Astrocyte (in vitro differentiated cells and primary cell): ENCODE data around the gene CAPZB. TPM values are rescaled to one million over a fixed set of nuclear protein-coding genes. Genes with fewer than 3 reads are reported as not detected.

Source experiments
- DNase-seq: peaks from one replicate; pipeline ENCODE4 v3.0.0-alpha.2; 2010; ENCODE audit warnings: low read depth
- FAIRE-seq: peaks from 2 replicates; lab custom pipeline; 2011; peaks lifted over from hg19 to GRCh38; lab: Jason Lieb, UNC
- H2AFZ ChIP-seq: 2 replicates; pipeline ENCODE4 v1.6.0; 2012; ENCODE audit warnings: low read depth, low read length, inconsistent platforms
- H3K27ac ChIP-seq: 2 replicates; pipeline ENCODE4 v1.5.1; 2011; ENCODE audit warnings: low read depth, low read length, inconsistent platforms
- H3K27me3 ChIP-seq: 2 replicates; pipeline ENCODE4 v1.6.0; 2011; ENCODE audit warnings: low read length, inconsistent platforms; ENCODE audit not compliant: insufficient read depth
- H3K36me3 ChIP-seq: 2 replicates; pipeline ENCODE4 v1.5.1; 2011; ENCODE audit warnings: low read length, inconsistent platforms; ENCODE audit not compliant: insufficient read depth
- H3K4me1 ChIP-seq: 2 replicates; pipeline ENCODE4 v1.5.1; 2011; ENCODE audit warnings: low read length, inconsistent platforms; ENCODE audit not compliant: insufficient read depth
- H3K4me2 ChIP-seq: 2 replicates; pipeline ENCODE4 v1.6.0; 2012; ENCODE audit warnings: low read length, inconsistent platforms
- H3K4me3 ChIP-seq: 2 replicates; pipeline ENCODE4 v1.5.1; 2011; ENCODE audit warnings: low read depth, mild to moderate bottlenecking, low read length, inconsistent platforms; ENCODE audit not compliant: insufficient read depth
- H3K79me2 ChIP-seq: 2 replicates; pipeline ENCODE4 v1.6.0; 2012; ENCODE audit warnings: mild to moderate bottlenecking, low read length, inconsistent platforms; ENCODE audit not compliant: insufficient read depth
- H3K9ac ChIP-seq: 2 replicates; pipeline ENCODE4 v1.6.0; 2012; ENCODE audit warnings: mild to moderate bottlenecking, low read length, inconsistent platforms
- H3K9me3 ChIP-seq: 2 replicates; pipeline ENCODE4 v1.5.1; 2012; ENCODE audit warnings: low read depth, mild to moderate bottlenecking, low read length, inconsistent platforms; ENCODE audit not compliant: insufficient read depth
- H4K20me1 ChIP-seq: 2 replicates; pipeline ENCODE4 v1.6.0; 2012; ENCODE audit warnings: low read length, inconsistent platforms; ENCODE audit not compliant: insufficient read depth
- H3K27ac Mint-ChIP-seq: one replicate; pipeline ENCODE4 v1.8.0; 2021; ENCODE audit warnings: mild to moderate bottlenecking, mixed read lengths; ENCODE audit not compliant: unreplicated experiment
- H3K27me3 Mint-ChIP-seq: one replicate; pipeline ENCODE4 v1.8.0; 2021; ENCODE audit warnings: low read depth, mixed read lengths; ENCODE audit not compliant: unreplicated experiment
- H3K36me3 Mint-ChIP-seq: one replicate; pipeline ENCODE4 v1.8.0; 2021; ENCODE audit warnings: low read depth, mixed read lengths; ENCODE audit not compliant: unreplicated experiment
- H3K4me1 Mint-ChIP-seq: one replicate; pipeline ENCODE4 v1.8.0; 2021; ENCODE audit warnings: low read depth, mixed read lengths; ENCODE audit not compliant: unreplicated experiment
- H3K4me3 Mint-ChIP-seq: one replicate; pipeline ENCODE4 v1.8.0; 2021; ENCODE audit warnings: mild to moderate bottlenecking, moderate library complexity, mixed read lengths; ENCODE audit not compliant: unreplicated experiment
- H3K9me3 Mint-ChIP-seq: one replicate; pipeline ENCODE4 v1.8.0; 2021; ENCODE audit warnings: mild to moderate bottlenecking, mixed read lengths; ENCODE audit not compliant: unreplicated experiment
- EZH2 ChIP-seq: IDR thresholded peaks from 2 replicates; pipeline ENCODE4 v1.6.1; 2012; ENCODE audit warnings: mild to moderate bottlenecking, low read length, inconsistent platforms; ENCODE audit not compliant: insufficient read depth
- total RNA-seq: library from RNA; stranded (reverse); gene quantifications from 2 replicates; pipeline ENCODE4 v1.2.1, GENCODE V29; 2021
- TF ChIP-seq, protein P1 (sequence below): IDR thresholded peaks from 2 replicates; pipeline ENCODE4 v1.5.1; 2011; ENCODE audit warnings: low read depth, mild to moderate bottlenecking, inconsistent platforms, low read length, moderate library complexity; ENCODE audit not compliant: insufficient read depth

CAPZB gene
- total RNA-seq, 1 donor from 2014 or later, result 458 TPM

GRCh38 chr1:19479351-19480120, 5.8 kb downstream of the CAPZB start:
- Histone ChIP-seq H3K9ac (no peak overlapping the region), H3K27ac (no peak overlapping the region), H3K79me2 (peaks cover 100% of the 10 kb centered on the region), H4K20me1 (peaks cover 100% of the 10 kb centered on the region), H3K27me3 (no peaks in the 10 kb centered on the region), H3K4me3 (no peak overlapping the region), H3K4me2 (no peak overlapping the region), H3K9me3 (no peaks in the 10 kb centered on the region), H3K4me1 (peaks cover 42% of the 10 kb centered on the region), H2AFZ (no peak overlapping the region), H3K36me3 (peaks cover 2% of the 10 kb centered on the region)
- FAIRE-seq (no peak), DNase-seq (no peak)
- H3K36me3 Mint-ChIP-seq, result peaks cover 8% of the 10 kb centered on the region
- peaks cover 44% of the 10 kb centered on the region for H3K4me1 Mint-ChIP-seq
- TF ChIP-seq, protein P1, sequence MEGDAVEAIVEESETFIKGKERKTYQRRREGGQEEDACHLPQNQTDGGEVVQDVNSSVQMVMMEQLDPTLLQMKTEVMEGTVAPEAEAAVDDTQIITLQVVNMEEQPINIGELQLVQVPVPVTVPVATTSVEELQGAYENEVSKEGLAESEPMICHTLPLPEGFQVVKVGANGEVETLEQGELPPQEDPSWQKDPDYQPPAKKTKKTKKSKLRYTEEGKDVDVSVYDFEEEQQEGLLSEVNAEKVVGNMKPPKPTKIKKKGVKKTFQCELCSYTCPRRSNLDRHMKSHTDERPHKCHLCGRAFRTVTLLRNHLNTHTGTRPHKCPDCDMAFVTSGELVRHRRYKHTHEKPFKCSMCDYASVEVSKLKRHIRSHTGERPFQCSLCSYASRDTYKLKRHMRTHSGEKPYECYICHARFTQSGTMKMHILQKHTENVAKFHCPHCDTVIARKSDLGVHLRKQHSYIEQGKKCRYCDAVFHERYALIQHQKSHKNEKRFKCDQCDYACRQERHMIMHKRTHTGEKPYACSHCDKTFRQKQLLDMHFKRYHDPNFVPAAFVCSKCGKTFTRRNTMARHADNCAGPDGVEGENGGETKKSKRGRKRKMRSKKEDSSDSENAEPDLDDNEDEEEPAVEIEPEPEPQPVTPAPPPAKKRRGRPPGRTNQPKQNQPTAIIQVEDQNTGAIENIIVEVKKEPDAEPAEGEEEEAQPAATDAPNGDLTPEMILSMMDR, result no peak
- TF ChIP-seq EZH2, result no peak
- H3K4me3 Mint-ChIP-seq, result no peak overlapping the region
- H3K27ac Mint-ChIP-seq, result no peak overlapping the region
- no peaks in the 10 kb centered on the region for H3K27me3 Mint-ChIP-seq
- no peaks in the 10 kb centered on the region for H3K9me3 Mint-ChIP-seq

GRCh38 chr1:19478322-19478721, 7.0 kb downstream of the CAPZB start:
- H3K4me3 ChIP-seq, result no peak overlapping the region
- H3K27ac ChIP-seq, result no peak overlapping the region
- H2AFZ ChIP-seq, result no peak overlapping the region
- peaks cover 39% of the 10 kb centered on the region for H3K4me1 Mint-ChIP-seq
- peaks cover 33% of the 10 kb centered on the region for H3K4me1 ChIP-seq
- no peak overlapping the region for H3K27ac Mint-ChIP-seq
- DNase-seq (no peak), FAIRE-seq (no peak)
- no peaks in the 10 kb centered on the region for H3K27me3 ChIP-seq
- TF ChIP-seq, protein P1, result no peak
- no peak for TF ChIP-seq EZH2
- peaks cover 100% of the 10 kb centered on the region for H4K20me1 ChIP-seq
- no peaks in the 10 kb centered on the region for H3K27me3 Mint-ChIP-seq
- H3K9ac ChIP-seq, result no peak overlapping the region
- H3K4me2 ChIP-seq, result no peak overlapping the region
- peaks cover 3% of the 10 kb centered on the region for H3K36me3 Mint-ChIP-seq
- H3K4me3 Mint-ChIP-seq, result no peak overlapping the region
- H3K9me3 Mint-ChIP-seq, result no peaks in the 10 kb centered on the region
- H3K36me3 ChIP-seq, result peaks cover 2% of the 10 kb centered on the region
- peaks cover 100% of the 10 kb centered on the region for H3K79me2 ChIP-seq
- H3K9me3 ChIP-seq, result no peaks in the 10 kb centered on the region
